ENCODE measurements around the gene SMIM28.

DNA sequence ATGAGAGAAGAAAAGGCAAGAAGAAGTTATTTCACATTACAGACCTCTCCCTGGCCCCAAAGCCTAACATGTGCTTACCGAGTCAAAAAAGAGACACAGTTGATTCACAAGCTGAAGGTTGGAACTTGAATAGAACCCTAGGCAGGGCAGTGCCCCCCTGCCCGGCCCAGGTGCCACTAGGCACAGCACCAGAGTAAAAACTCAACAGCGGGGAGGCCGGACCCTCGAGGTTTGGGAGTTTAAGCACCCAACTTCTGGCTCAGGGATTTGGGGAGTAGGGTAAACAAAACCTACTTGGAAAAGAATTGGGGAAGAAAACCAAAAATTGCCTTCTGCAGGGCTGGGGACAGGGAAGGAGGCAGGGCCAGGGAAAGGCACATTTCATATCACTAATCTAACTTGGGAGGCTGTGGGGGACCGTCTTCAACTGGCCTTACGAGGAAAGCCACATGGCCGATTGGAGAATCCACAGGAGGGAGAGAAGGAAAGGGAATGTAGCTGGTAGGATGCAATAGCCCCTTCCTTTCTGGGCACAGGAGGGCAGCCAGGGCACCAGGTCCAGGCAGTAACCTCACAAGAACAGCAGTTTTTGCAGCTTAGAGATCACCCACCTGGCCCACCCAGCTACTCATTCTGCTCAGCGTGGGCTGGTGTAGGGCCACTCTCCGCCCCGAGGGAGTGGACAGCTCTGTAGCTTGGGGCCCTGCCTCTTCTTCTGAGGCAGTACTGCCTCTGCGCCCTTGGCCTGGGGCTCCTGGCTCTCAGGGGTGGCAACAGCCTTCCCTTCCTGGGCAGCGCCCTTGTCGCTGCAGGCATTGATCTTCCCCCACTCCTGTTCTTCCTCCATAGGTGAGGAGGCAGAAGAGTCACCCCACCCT lies 24.5 kb downstream of the SMIM28 start:
- TF ChIP-seq POLR2AphosphoS5 (IDR thresholded peaks at IDR 0.05; ENCODE audit: borderline replicate concordance, low read depth, low read length), result no peak
- TF ChIP-seq EZH2 (IDR thresholded peaks at IDR 0.05), result no peak
- no peak for TF ChIP-seq FOXP2 (optimal IDR thresholded peaks at IDR 0.05; ENCODE audit: control extremely low read depth, extremely low read length, insufficient read depth)

Data from SK-N-MC (cell line).